HG03342 (cell line): ENCODE results near the gene BLOC1S2.
A peak's percentile ranks its signal among the peaks of the same experiment; 100 is the strongest.
"Not testable (repeated sequence)": the region's sequence is repeated elsewhere in the genome, so short reads cannot be mapped to it uniquely, and the experiment has no call there.

Experiments used
- ATAC-seq: cut with Tn5 transposase; IDR thresholded peaks from one replicate; pipeline ENCODE4 v1.9.1; 2021; ENCODE audit warnings: mild to moderate bottlenecking, moderate library complexity; ENCODE audit not compliant: unreplicated experiment

Gene BLOC1S2

GRCh38 chr10:100286051-100287033 lies at the start of gene BLOC1S2:
BLOC1S2 (minus strand) TSS chr10:100286680; CDS start chr10:100286659, 21 bp downstream.
- peak; percentile 88 for ATAC-seq

GRCh38 chr10:100334762-100335161 lies 48.3 kb upstream of the BLOC1S2 start:
- ATAC-seq: no peak

GRCh38 chr10:100333661-100334440 lies 47.4 kb upstream of the BLOC1S2 start:
- ATAC-seq: no peak

- no peak for ATAC-seq
These were observed 46.6 kb upstream of the BLOC1S2 start for GRCh38 chr10:100333106-100333505.

GRCh38 chr10:100330079-100330478 lies 43.6 kb upstream of the BLOC1S2 start, which contains the start of gene PKD2L1:
PKD2L1 (minus strand) TSS chr10:100330228; CDS start chr10:100330103, 125 bp downstream.
- no peak for ATAC-seq

GRCh38 chr10:100328198-100328597 lies 41.7 kb upstream of the BLOC1S2 start:
- no peak for ATAC-seq

GRCh38 chr10:100327718-100328009 lies 41.2 kb upstream of the BLOC1S2 start:
- ATAC-seq: no peak

- ATAC-seq: peak; percentile 99
These were observed 40.7 kb upstream of the BLOC1S2 start for GRCh38 chr10:100327007-100327717.

- no peak for ATAC-seq
These were observed 38.7 kb upstream of the BLOC1S2 start for GRCh38 chr10:100325158-100325557.

- no peak for ATAC-seq
These were observed 33.4 kb upstream of the BLOC1S2 start for GRCh38 chr10:100319707-100320402.

GRCh38 chr10:100318207-100318606 lies 31.7 kb upstream of the BLOC1S2 start:
- ATAC-seq: no peak

GRCh38 chr10:100315615-100316014 lies 29.1 kb upstream of the BLOC1S2 start:
- ATAC-seq: no peak

GRCh38 chr10:100311298-100311697 lies 24.8 kb upstream of the BLOC1S2 start:
- ATAC-seq: no peak

GRCh38 chr10:100307684-100308083 lies 21.2 kb upstream of the BLOC1S2 start:
- ATAC-seq: no peak

- ATAC-seq: no peak
These were observed 20.4 kb upstream of the BLOC1S2 start for GRCh38 chr10:100306861-100307260.

- ATAC-seq: no peak
These were observed 17.9 kb upstream of the BLOC1S2 start for GRCh38 chr10:100304414-100304813.

GRCh38 chr10:100303724-100304319 lies 17.3 kb upstream of the BLOC1S2 start:
- ATAC-seq: no peak

GRCh38 chr10:100301123-100301522 lies 14.6 kb upstream of the BLOC1S2 start:
- ATAC-seq: not testable (repeated sequence)

- ATAC-seq: no peak
These were observed 10.8 kb upstream of the BLOC1S2 start for GRCh38 chr10:100297242-100297641.

- ATAC-seq: no peak
These were observed 6.6 kb upstream of the BLOC1S2 start for GRCh38 chr10:100293066-100293465.
